HepG2 (cell line): Measurements from ENCODE around the gene UTS2R.

Experiments
- GATAD1 ChIP-seq: IDR thresholded peaks from 2 replicates; pipeline ENCODE4 v1.6.1; 2016; ENCODE audit warnings: missing genetic modification reagents, missing compliant biosample characterization
- KAT8 ChIP-seq: IDR thresholded peaks from 2 replicates; pipeline ENCODE4 v1.6.1; 2016; ENCODE audit warnings: missing genetic modification reagents, missing compliant biosample characterization
- NFYB ChIP-seq: sonication (generic); formaldehyde crosslinking; IDR thresholded peaks from 2 replicates; pipeline ENCODE4 v1.4.0; 2020; ENCODE audit warnings: missing genetic modification reagents
- POLR2A ChIP-seq, 2 experiments: IDR thresholded peaks; 2 replicates each; pipeline ENCODE4 v1.6.1; 2011; ENCODE audit warnings: low read depth in 2 of 2, low read length in 2 of 2, mild to moderate bottlenecking in 1 of 2, moderate library complexity in 1 of 2; ENCODE audit not compliant: insufficient read depth in 1 of 2
- SP1 ChIP-seq, 2 experiments: fragments of 450-650 bp in 1 of 2; sonication (generic) in 1 of 2; formaldehyde crosslinking in 1 of 2; IDR thresholded peaks; 2 replicates each; pipeline versions ENCODE4 v1.4.0 to v1.6.1; 2016 to 2020; ENCODE audit warnings: missing genetic modification reagents in 1 of 2
- ZKSCAN5 ChIP-seq: sonication (generic); formaldehyde crosslinking; IDR thresholded peaks from 2 replicates; pipeline ENCODE4 v1.5.1; 2020; ENCODE audit warnings: mild to moderate bottlenecking, missing genetic modification reagents
- TF ChIP-seq, protein P1 (sequence below): sonication (generic); formaldehyde crosslinking; IDR thresholded peaks from 2 replicates; pipeline ENCODE4 v1.4.0; 2020; ENCODE audit warnings: missing genetic modification reagents
- TF ChIP-seq, protein P2 (sequence below): sonication (generic); formaldehyde crosslinking; IDR thresholded peaks from 2 replicates; pipeline ENCODE4 v1.4.0; 2020; ENCODE audit warnings: low read depth, missing genetic modification reagents
- TF ChIP-seq, protein P3 (sequence below): sonication (generic); formaldehyde crosslinking; IDR thresholded peaks from 2 replicates; pipeline ENCODE4 v1.4.0; 2020; ENCODE audit warnings: mild to moderate bottlenecking, missing genetic modification reagents

DNA sequence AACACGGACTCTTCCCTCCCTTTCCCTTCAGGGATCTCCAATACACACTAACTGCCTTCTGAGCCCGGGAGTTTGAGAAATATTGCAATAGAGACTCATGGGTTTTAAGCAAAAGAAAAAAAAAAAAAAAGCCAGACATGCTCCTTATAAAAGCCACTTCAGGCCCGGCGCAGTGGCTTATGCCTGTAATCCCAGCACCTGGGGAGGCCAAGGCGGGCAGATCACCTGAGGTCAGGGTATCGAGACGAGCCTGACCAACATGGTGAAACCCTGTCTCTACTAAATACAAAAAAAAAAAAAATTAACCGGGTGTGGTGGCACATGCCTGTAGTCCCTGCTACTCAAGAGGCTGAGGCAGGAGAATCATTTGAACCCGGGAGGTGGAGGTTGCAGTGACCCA lies 44.2 kb downstream of the UTS2R start:
- TF ChIP-seq POLR2A (IDR thresholded peaks at IDR 0.05; ENCODE audit: insufficient read depth in 1 of 2, low read depth in 2 of 2, low read length in 2 of 2) (no peak), NFYB (CRISPR knock-in tag) (no peak), KAT8 (CRISPR knock-in tag) (no peak), GATAD1 (CRISPR knock-in tag) (no peak), SP1 (IDR thresholded peaks at IDR 0.05) (no peak), SP1 (CRISPR knock-in tag; IDR thresholded peaks at IDR 0.05) (no peak), ZKSCAN5 (CRISPR knock-in tag) (no peak)
- TF ChIP-seq, protein P1, sequence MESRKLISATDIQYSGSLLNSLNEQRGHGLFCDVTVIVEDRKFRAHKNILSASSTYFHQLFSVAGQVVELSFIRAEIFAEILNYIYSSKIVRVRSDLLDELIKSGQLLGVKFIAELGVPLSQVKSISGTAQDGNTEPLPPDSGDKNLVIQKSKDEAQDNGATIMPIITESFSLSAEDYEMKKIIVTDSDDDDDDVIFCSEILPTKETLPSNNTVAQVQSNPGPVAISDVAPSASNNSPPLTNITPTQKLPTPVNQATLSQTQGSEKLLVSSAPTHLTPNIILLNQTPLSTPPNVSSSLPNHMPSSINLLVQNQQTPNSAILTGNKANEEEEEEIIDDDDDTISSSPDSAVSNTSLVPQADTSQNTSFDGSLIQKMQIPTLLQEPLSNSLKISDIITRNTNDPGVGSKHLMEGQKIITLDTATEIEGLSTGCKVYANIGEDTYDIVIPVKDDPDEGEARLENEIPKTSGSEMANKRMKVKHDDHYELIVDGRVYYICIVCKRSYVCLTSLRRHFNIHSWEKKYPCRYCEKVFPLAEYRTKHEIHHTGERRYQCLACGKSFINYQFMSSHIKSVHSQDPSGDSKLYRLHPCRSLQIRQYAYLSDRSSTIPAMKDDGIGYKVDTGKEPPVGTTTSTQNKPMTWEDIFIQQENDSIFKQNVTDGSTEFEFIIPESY (CRISPR knock-in tag), result no peak
- TF ChIP-seq, protein P2, sequence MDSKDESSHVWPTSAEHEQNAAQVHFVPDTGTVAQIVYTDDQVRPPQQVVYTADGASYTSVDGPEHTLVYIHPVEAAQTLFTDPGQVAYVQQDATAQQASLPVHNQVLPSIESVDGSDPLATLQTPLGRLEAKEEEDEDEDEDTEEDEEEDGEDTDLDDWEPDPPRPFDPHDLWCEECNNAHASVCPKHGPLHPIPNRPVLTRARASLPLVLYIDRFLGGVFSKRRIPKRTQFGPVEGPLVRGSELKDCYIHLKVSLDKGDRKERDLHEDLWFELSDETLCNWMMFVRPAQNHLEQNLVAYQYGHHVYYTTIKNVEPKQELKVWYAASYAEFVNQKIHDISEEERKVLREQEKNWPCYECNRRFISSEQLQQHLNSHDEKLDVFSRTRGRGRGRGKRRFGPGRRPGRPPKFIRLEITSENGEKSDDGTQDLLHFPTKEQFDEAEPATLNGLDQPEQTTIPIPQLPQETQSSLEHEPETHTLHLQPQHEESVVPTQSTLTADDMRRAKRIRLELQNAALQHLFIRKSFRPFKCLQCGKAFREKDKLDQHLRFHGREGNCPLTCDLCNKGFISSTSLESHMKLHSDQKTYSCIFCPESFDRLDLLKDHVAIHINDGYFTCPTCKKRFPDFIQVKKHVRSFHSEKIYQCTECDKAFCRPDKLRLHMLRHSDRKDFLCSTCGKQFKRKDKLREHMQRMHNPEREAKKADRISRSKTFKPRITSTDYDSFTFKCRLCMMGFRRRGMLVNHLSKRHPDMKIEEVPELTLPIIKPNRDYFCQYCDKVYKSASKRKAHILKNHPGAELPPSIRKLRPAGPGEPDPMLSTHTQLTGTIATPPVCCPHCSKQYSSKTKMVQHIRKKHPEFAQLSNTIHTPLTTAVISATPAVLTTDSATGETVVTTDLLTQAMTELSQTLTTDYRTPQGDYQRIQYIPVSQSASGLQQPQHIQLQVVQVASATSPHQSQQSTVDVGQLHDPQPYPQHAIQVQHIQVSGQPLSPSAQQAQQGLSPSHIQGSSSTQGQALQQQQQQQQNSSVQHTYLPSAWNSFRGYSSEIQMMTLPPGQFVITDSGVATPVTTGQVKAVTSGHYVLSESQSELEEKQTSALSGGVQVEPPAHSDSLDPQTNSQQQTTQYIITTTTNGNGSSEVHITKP (CRISPR knock-in tag), result no peak
- TF ChIP-seq, protein P3, sequence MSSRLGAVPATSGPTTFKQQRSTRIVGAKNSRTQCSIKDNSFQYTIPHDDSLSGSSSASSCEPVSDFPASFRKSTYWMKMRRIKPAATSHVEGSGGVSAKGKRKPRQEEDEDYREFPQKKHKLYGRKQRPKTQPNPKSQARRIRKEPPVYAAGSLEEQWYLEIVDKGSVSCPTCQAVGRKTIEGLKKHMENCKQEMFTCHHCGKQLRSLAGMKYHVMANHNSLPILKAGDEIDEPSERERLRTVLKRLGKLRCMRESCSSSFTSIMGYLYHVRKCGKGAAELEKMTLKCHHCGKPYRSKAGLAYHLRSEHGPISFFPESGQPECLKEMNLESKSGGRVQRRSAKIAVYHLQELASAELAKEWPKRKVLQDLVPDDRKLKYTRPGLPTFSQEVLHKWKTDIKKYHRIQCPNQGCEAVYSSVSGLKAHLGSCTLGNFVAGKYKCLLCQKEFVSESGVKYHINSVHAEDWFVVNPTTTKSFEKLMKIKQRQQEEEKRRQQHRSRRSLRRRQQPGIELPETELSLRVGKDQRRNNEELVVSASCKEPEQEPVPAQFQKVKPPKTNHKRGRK (CRISPR knock-in tag), result no peak
